Thoracic aorta (tissue), 2 donors: ENCODE measurements around the gene ANKRD24. TPM values are rescaled to one million over a fixed set of nuclear protein-coding genes. Genes with fewer than 3 reads are reported as not detected.
"Not testable (repeated sequence)": the region's sequence is repeated elsewhere in the genome, so short reads cannot be mapped to it uniquely, and the experiment has no call there.

Source experiments
- ATAC-seq: fragments of 150-250 bp; one replicate; pipeline ENCODE4 v1.8.0; 2017; ENCODE audit warnings: low read depth; ENCODE audit not compliant: insufficient number of reproducible peaks, low FRiP score
- DNase-seq: peaks from one replicate; pipeline ENCODE4 v3.0.0-alpha.2; 2020; ENCODE audit warnings: low spot score
- H3K27ac ChIP-seq, 2 donors: fragments of 200-600 bp; sonication (generic); 1 replicate in 1 of 2; 2 replicates in 1 of 2; pipeline ENCODE4 v1.5.1; 2016; ENCODE audit warnings: mild to moderate bottlenecking in 2 of 2, moderate library complexity in 2 of 2
- H3K27me3 ChIP-seq: fragments of 200-600 bp; sonication (generic); replicated peaks from 2 replicates; pipeline ENCODE4 v1.6.0; 2016; ENCODE audit warnings: mild to moderate bottlenecking; ENCODE audit not compliant: insufficient read depth
- H3K36me3 ChIP-seq: fragments of 200-600 bp; sonication (generic); one replicate; pipeline ENCODE4 v1.5.1; 2016
- H3K4me1 ChIP-seq, 2 donors: fragments of 200-600 bp; sonication (generic); 1 replicate in 1 of 2; 2 replicates in 1 of 2; pipeline versions ENCODE4 v1.5.1 to v1.6.0; 2016; ENCODE audit warnings: low read depth in 2 of 2, mild to moderate bottlenecking in 1 of 2; ENCODE audit not compliant: control insufficient read depth in 1 of 2
- H3K4me3 ChIP-seq: fragments of 200-600 bp; sonication (generic); 2 replicates; pipeline ENCODE4 v1.5.1; 2016; ENCODE audit warnings: mild to moderate bottlenecking
- H3K9me3 ChIP-seq: fragments of 200-600 bp; sonication (generic); 2 replicates; pipeline ENCODE4 v1.5.1; 2016
- CTCF ChIP-seq: fragments of 200-600 bp; sonication (generic); IDR thresholded peaks from one replicate; pipeline ENCODE4 v1.5.1; 2019; ENCODE audit warnings: antibody characterized with exemption
- total RNA-seq, 2 donors: library from RNA; depleted of rRNA; stranded (reverse); fragments of >200 nt; gene quantifications; one replicate each; pipeline versions ENCODE4 v1.1.0 to v1.2.3, GENCODE V29; 2016

The ANKRD24 gene
- total RNA-seq, 2 donors from 2014 or later: 0.28 to 1.1 TPM

GRCh38 chr19:4210166-4210731, 27.8 kb downstream of the ANKRD24 start:
- DNase-seq (no peak), ATAC-seq (no peak)
- Histone ChIP-seq H3K9me3 (no peaks in the 10 kb centered on the region), H3K36me3 (no peaks in the 10 kb centered on the region), H3K27ac (no peak overlapping the region), H3K27me3 (no peaks in the 10 kb centered on the region), H3K4me3 (no peak overlapping the region), H3K4me1 (no peaks in the 10 kb centered on the region)
- TF ChIP-seq CTCF: no peak

GRCh38 chr19:4213116-4213515, 30.6 kb downstream of the ANKRD24 start:
- H3K27ac ChIP-seq: no peak overlapping the region
- H3K4me1 ChIP-seq: no peaks in the 10 kb centered on the region
- DNase-seq (no peak), ATAC-seq (no peak)
- TF ChIP-seq CTCF: no peak
- no peak overlapping the region for H3K4me3 ChIP-seq
- H3K27me3 ChIP-seq: no peaks in the 10 kb centered on the region
- H3K36me3 ChIP-seq: no peaks in the 10 kb centered on the region
- no peaks in the 10 kb centered on the region for H3K9me3 ChIP-seq

- no peaks in the 10 kb centered on the region for H3K36me3 ChIP-seq
- H3K9me3 ChIP-seq: no peaks in the 10 kb centered on the region
- DNase-seq: no peak
- no peak overlapping the region for H3K27ac ChIP-seq
- ATAC-seq: no peak
- no peak for TF ChIP-seq CTCF
- H3K4me1 ChIP-seq: no peaks in the 10 kb centered on the region
- H3K27me3 ChIP-seq: no peaks in the 10 kb centered on the region
- H3K4me3 ChIP-seq: no peak overlapping the region
Observed at GRCh38 chr19:4215807-4216206, 33.3 kb downstream of the ANKRD24 start.

- Histone ChIP-seq H3K4me3 (no peak overlapping the region), H3K27ac (no peak overlapping the region), H3K27me3 (no peaks in the 10 kb centered on the region), H3K9me3 (no peaks in the 10 kb centered on the region), H3K36me3 (no peaks in the 10 kb centered on the region), H3K4me1 (no peaks in the 10 kb centered on the region)
- DNase-seq (no peak), ATAC-seq (no peak)
- no peak for TF ChIP-seq CTCF
Observed at GRCh38 chr19:4216846-4217245, 34.4 kb downstream of the ANKRD24 start.

GRCh38 chr19:4217429-4218264, 35.2 kb downstream of the ANKRD24 start:
- Histone ChIP-seq H3K9me3 (no peaks in the 10 kb centered on the region), H3K27ac (no peak overlapping the region), H3K4me1 (no peaks in the 10 kb centered on the region), H3K36me3 (no peaks in the 10 kb centered on the region), H3K27me3 (no peaks in the 10 kb centered on the region), H3K4me3 (no peak overlapping the region)
- no peak for TF ChIP-seq CTCF
- no peak for ATAC-seq
- DNase-seq: no peak

- ATAC-seq, DNase-seq: not testable (repeated sequence)
Observed at GRCh38 chr19:4218523-4218922, 36.0 kb downstream of the ANKRD24 start.

More at GRCh38 chr19:4218523-4218922, 36.0 kb downstream of the ANKRD24 start:
- not testable (repeated sequence) for H3K4me1 ChIP-seq, H3K9me3 ChIP-seq, H3K27me3 ChIP-seq, H3K36me3 ChIP-seq, H3K4me3 ChIP-seq, H3K27ac ChIP-seq
